Activated T-cell treated with anti-CD3 and anti-CD28 coated beads, Interleukin-2, amount 50 U/mL, for 24 hours (primary cell): ENCODE data around the gene KRTAP9-2.
"Not testable (repeated sequence)": the region's sequence is repeated elsewhere in the genome, so short reads cannot be mapped to it uniquely, and the experiment has no call there.

Experiments used
- DNase-seq: peaks from one replicate; pipeline ENCODE4 v3.0.0-alpha.2; 2020
- H3K27ac Mint-ChIP-seq: 2 replicates; pipeline ENCODE4 v1.8.0; 2020; ENCODE audit warnings: mild to moderate bottlenecking, mixed read lengths
- H3K27me3 Mint-ChIP-seq: 2 replicates; pipeline ENCODE4 v1.8.0; 2020; ENCODE audit warnings: mixed read lengths
- H3K36me3 Mint-ChIP-seq: 2 replicates; pipeline ENCODE4 v1.8.0; 2020; ENCODE audit warnings: low read depth, mixed read lengths
- H3K4me1 Mint-ChIP-seq: 2 replicates; pipeline ENCODE4 v1.8.0; 2020; ENCODE audit warnings: low read depth, mixed read lengths
- H3K4me3 Mint-ChIP-seq: 2 replicates; pipeline ENCODE4 v1.8.0; 2020; ENCODE audit warnings: mild to moderate bottlenecking, moderate library complexity, mixed read lengths
- H3K9me3 Mint-ChIP-seq: 2 replicates; pipeline ENCODE4 v1.8.0; 2020; ENCODE audit warnings: mixed read lengths

KRTAP9-2 gene

DNA sequence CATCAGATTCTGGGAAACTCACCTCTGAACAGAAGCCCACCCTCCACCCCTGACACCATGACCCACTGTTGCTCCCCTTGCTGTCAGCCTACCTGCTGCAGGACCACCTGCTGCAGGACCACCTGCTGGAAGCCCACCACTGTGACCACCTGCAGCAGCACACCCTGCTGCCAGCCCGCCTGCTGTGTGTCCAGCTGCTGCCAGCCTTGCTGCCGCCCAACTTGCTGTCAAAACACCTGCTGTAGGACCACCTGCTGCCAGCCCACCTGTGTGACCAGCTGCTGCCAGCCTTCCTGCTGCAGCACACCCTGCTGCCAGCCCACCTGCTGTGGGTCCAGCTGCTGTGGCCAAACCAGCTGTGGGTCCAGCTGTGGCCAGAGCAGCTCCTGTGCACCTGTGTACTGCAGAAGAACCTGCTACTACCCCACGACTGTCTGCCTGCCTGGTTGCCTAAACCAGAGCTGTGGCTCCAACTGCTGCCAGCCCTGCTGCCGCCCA lies at the start of gene KRTAP9-2:
KRTAP9-2 (plus strand) TSS at position 51 of the 498 bp plus-strand sequence; CDS start at position 58, 7 bp downstream.
- not testable (repeated sequence) for H3K4me1 Mint-ChIP-seq, H3K36me3 Mint-ChIP-seq, H3K9me3 Mint-ChIP-seq, H3K4me3 Mint-ChIP-seq, H3K27ac Mint-ChIP-seq, DNase-seq
- peaks cover 11% of the 10 kb centered on the region for H3K27me3 Mint-ChIP-seq

- DNase-seq, result no peak
- no peak overlapping the region for H3K4me3 Mint-ChIP-seq
- no peaks in the 10 kb centered on the region for H3K27me3 Mint-ChIP-seq
- no peak overlapping the region for H3K27ac Mint-ChIP-seq
- H3K4me1 Mint-ChIP-seq, result no peaks in the 10 kb centered on the region
- no peaks in the 10 kb centered on the region for H3K36me3 Mint-ChIP-seq
- H3K9me3 Mint-ChIP-seq, result no peaks in the 10 kb centered on the region
These were observed 49.6 kb upstream of the KRTAP9-2 start for GRCh38 chr17:41176744-41177387.

DNA sequence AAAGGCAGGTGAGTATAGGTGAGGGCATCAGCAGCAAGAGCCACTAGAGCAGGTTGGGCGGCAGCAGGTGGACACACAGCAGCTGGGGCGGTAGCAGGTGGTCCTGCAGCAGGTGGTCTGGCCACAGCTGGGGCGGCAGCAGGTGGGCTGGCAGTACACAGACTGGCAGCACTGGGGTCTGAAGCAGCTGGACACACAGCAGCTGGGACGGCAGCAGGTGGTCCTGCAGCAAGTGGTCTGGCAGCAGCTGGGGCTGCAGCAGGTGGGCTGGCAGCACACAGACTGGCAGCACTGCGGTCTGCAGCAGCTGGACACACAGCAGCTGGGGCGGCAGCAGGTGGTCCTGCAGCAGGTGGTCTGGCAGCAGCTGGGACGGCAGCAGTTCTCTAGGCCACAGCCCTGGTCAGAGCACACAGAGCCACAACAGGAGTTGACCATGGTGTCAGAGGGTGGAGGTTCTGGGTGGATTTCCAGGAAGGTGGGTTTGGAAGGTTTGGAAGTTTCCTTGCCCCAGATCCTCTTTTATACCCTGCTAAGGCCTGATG lies 48.6 kb upstream of the KRTAP9-2 start, which contains the start of gene KRTAP4-2:
KRTAP4-2 (minus strand) TSS at position 495 of the 545 bp plus-strand sequence; CDS start at position 438, 57 bp downstream.
- Mint-ChIP-seq H3K36me3 (no peaks in the 10 kb centered on the region), H3K27ac (no peak within 1 kb of the TSS), H3K4me3 (no peak within 1 kb of the TSS), H3K4me1 (no peaks in the 10 kb centered on the region), H3K9me3 (no peaks in the 10 kb centered on the region), H3K27me3 (no peaks in the 10 kb centered on the region)
- no peak for DNase-seq

DNA sequence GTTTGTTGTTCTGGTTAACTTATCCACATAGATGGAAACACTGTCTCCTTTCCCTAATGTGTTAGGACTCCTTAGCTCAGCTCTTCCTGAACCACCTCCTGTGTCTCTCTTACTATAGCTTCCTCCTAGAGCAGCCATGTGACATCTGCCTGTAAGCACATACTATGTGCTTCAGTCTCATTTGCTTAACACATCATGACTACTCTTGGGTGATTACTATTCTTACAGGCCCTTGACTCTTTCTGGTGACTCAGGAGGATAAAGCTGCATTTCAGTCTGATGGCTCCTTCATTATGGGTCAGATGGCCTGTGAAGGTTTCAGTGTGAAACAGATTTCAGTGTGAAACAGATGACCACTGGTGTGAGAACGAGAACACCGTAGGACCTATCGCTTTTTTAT lies 48.1 kb upstream of the KRTAP9-2 start:
- Mint-ChIP-seq H3K9me3 (no peaks in the 10 kb centered on the region), H3K4me1 (no peaks in the 10 kb centered on the region), H3K4me3 (no peak overlapping the region), H3K27ac (no peak overlapping the region), H3K27me3 (no peaks in the 10 kb centered on the region), H3K36me3 (no peaks in the 10 kb centered on the region)
- DNase-seq, result no peak

GRCh38 chr17:41178843-41179616 lies 47.4 kb upstream of the KRTAP9-2 start:
- Mint-ChIP-seq H3K27ac (no peak overlapping the region), H3K36me3 (no peaks in the 10 kb centered on the region), H3K4me3 (no peak overlapping the region), H3K27me3 (no peaks in the 10 kb centered on the region), H3K9me3 (no peaks in the 10 kb centered on the region), H3K4me1 (no peaks in the 10 kb centered on the region)
- no peak for DNase-seq

DNA sequence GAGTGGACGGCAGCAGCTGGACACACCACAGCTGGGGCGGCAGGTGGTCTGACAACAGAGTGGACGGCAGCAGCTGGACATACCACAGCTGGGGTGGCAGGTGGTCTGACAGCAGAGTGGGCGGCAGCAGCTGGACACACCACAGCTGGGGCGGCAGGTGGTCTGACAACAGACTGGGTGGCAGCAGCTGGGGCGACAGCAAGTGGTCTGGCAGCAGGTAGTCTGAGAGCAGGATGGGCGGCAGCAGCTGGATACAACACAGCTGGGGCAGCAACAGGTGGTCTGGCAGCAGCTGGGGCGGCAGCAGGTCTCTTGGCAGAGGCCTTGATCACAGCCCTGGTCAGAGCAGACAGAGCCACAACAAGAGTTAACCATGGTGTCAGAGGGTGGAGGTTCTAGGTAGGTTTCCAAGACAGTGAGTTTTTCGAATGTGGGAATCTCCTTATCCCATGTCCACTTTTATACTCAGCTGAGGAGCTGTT lies 41.9 kb upstream of the KRTAP9-2 start, which contains the start of gene KRTAP4-1:
KRTAP4-1 (minus strand) TSS at position 432 of the 482 bp plus-strand sequence; CDS start at position 375, 57 bp downstream.
- Mint-ChIP-seq H3K27me3 (peaks cover 14% of the 10 kb centered on the region), H3K27ac (no peak within 1 kb of the TSS), H3K9me3 (no peaks in the 10 kb centered on the region), H3K36me3 (no peaks in the 10 kb centered on the region), H3K4me1 (no peaks in the 10 kb centered on the region), H3K4me3 (no peak within 1 kb of the TSS)
- no peak for DNase-seq

DNA sequence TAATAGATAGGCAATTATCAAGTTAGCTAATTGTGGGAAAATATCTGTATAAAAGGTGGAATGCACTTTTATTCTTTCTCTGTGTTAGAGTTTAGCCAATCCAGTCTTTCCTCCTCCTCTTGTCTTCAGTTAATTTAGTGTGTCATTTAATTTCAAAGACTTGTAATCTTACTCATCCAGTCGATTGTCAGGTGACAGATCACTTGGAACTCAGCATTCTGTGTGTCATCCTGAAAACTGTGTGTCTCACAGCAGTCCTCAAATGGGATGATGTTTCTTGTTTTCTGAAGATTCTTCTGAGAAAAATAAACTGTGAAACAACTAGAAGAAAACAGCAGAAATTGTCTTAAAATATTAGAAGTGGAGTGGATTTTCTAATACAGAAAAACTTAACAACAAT lies 41.4 kb upstream of the KRTAP9-2 start:
- Mint-ChIP-seq H3K27ac (no peak overlapping the region), H3K4me3 (no peak overlapping the region), H3K4me1 (no peaks in the 10 kb centered on the region), H3K36me3 (no peaks in the 10 kb centered on the region), H3K27me3 (peaks cover 19% of the 10 kb centered on the region), H3K9me3 (no peaks in the 10 kb centered on the region)
- no peak for DNase-seq

- H3K36me3 Mint-ChIP-seq, result no peaks in the 10 kb centered on the region
- no peaks in the 10 kb centered on the region for H3K4me1 Mint-ChIP-seq
- peaks cover 35% of the 10 kb centered on the region for H3K27me3 Mint-ChIP-seq
- H3K27ac Mint-ChIP-seq, result no peak overlapping the region
- H3K4me3 Mint-ChIP-seq, result no peak overlapping the region
- DNase-seq, result no peak
- no peaks in the 10 kb centered on the region for H3K9me3 Mint-ChIP-seq
These were observed 39.6 kb upstream of the KRTAP9-2 start for GRCh38 chr17:41186872-41187271.

GRCh38 chr17:41189837-41190318 lies 36.6 kb upstream of the KRTAP9-2 start, which contains the start of gene KRTAP9-1:
Gene KRTAP9-1 (plus strand): TSS chr17:41189887. CDS start chr17:41189887, 0 bp downstream.
- not testable (repeated sequence) for H3K4me3 Mint-ChIP-seq, H3K36me3 Mint-ChIP-seq, H3K27ac Mint-ChIP-seq

GRCh38 chr17:41190328-41190727 lies 36.1 kb upstream of the KRTAP9-2 start:
- Mint-ChIP-seq H3K9me3 (no peaks in the 10 kb centered on the region), H3K27ac (no peak overlapping the region), H3K27me3 (peaks cover 34% of the 10 kb centered on the region), H3K36me3 (no peaks in the 10 kb centered on the region), H3K4me3 (no peak overlapping the region), H3K4me1 (no peaks in the 10 kb centered on the region)
- DNase-seq, result no peak

More at GRCh38 chr17:41189837-41190318, 36.6 kb upstream of the KRTAP9-2 start, which contains the start of gene KRTAP9-1:
- not testable (repeated sequence) for DNase-seq, H3K9me3 Mint-ChIP-seq, H3K4me1 Mint-ChIP-seq
- H3K27me3 Mint-ChIP-seq, result peaks cover 34% of the 10 kb centered on the region

DNA sequence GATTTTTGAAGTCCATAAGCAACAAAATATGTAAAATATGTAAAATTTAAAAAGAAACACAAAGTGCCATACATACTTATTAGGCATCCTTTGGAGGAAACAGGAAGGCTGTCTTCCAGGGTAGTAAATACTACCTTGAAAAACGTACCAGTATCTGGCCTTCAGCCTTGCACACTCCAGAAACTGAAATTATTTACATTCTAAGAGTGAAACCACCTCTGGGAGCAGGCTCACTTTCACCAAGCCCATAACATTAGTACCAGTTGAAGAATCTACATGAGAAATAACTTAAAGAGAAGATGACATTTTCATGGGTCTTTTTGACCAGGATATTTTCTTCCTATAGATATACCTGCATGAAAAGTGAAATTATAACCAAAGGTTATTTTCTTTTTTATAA lies 30.4 kb upstream of the KRTAP9-2 start:
- Mint-ChIP-seq H3K4me1 (no peaks in the 10 kb centered on the region), H3K4me3 (no peak overlapping the region), H3K27me3 (peaks cover 17% of the 10 kb centered on the region), H3K27ac (no peak overlapping the region), H3K9me3 (peaks cover 4% of the 10 kb centered on the region), H3K36me3 (no peaks in the 10 kb centered on the region)
- no peak for DNase-seq

DNA sequence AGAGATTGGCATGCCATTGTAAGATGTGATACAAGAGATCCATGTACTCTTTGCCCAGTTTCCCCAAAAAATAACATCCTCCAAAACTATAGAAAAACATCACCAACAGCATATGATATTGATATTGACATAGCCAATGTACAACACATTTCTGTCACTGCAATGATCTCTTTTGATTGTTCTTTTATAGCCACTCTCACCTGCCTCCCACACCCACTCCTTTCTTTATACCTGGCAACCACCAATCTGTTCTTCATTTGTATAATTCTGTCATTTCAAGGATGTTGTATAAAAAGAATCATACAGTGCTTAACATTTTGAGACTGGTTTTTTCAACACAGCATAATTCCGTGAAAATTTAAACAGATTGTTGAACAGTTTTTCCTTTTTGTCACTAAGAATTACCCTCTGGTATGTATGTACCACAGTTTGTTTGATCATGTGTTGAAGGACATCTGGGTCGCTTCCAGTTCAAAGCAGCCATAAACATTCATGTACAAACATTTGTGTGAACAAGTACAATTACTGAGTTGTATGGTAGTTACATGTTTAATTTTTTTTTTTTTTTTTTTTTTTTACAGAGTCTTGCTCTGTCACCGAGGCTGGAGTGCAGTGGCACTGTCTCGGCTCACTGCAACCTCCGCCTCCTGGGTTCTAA lies 26.9 kb upstream of the KRTAP9-2 start:
- H3K4me1 Mint-ChIP-seq, result no peaks in the 10 kb centered on the region
- no peaks in the 10 kb centered on the region for H3K36me3 Mint-ChIP-seq
- H3K27ac Mint-ChIP-seq, result no peak overlapping the region
- peaks cover 4% of the 10 kb centered on the region for H3K9me3 Mint-ChIP-seq
- no peak overlapping the region for H3K4me3 Mint-ChIP-seq
- DNase-seq, result no peak
- peaks cover 5% of the 10 kb centered on the region for H3K27me3 Mint-ChIP-seq

DNA sequence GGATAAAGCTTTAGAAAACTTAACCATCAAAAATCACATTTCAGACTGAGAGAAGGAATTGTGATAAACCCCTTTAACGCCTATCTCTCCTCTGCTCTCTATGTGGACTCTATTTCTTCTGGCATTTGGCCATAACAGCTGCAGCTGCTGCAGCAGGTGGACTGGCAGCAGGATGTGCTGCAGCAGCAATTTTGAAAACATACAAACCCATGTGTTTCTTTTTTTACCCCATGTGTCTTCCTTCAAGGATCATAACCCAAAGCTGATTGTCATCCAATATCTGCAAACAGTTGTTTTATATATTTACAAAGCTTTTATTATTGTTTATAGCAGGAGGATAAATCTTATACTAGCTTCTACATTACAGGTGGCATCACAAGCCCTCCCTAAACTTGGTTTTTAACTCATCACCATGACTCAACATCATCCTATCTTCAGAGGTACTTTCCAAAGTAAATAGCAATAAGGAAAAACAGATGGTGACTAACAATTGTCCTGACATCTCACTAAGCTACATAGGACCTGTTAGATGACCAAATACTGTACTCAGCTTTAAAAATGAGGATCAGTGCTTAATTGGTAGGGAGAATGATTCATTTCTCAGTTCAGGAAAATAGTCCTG lies 14.5 kb upstream of the KRTAP9-2 start:
- Mint-ChIP-seq H3K27ac (no peak overlapping the region), H3K36me3 (no peaks in the 10 kb centered on the region), H3K27me3 (peaks cover 43% of the 10 kb centered on the region), H3K9me3 (no peaks in the 10 kb centered on the region), H3K4me3 (no peak overlapping the region), H3K4me1 (peaks cover 4% of the 10 kb centered on the region)
- no peak for DNase-seq
